ENCODE data around the gene TRIOBP. TPM values are rescaled to one million over a fixed set of nuclear protein-coding genes. Genes with fewer than 3 reads are reported as not detected.

TRIOBP gene
- total RNA-seq, 1 experiment from 2014 or later: 45.7 TPM

- no peaks in the 10 kb centered on the region for H3K9me3 Mint-ChIP-seq (ENCODE audit: unreplicated experiment)
- H3K27me3 Mint-ChIP-seq (ENCODE audit: insufficient read depth, unreplicated experiment): no peaks in the 10 kb centered on the region
- POLR2A ChIA-PET: interaction anchor here (0.7 to 1.4 kb wide), 5 partner anchors 16 to 856 kb away, joined by 3 to 6 read pairs (median 3); partner anchors contain the start of gene PDXP
- peak overlapping the region; percentile 46 for H3K4me3 Mint-ChIP-seq (ENCODE audit: unreplicated experiment)
- H3K27ac Mint-ChIP-seq (ENCODE audit: low read depth, unreplicated experiment): no peak overlapping the region
- H3K36me3 Mint-ChIP-seq (ENCODE audit: insufficient read depth, unreplicated experiment): no peaks in the 10 kb centered on the region
- BruUV-seq (replicated peaks): no TSS peak
- no peak for DNase-seq (ENCODE audit: unreplicated experiment)
- H3K4me1 Mint-ChIP-seq (ENCODE audit: insufficient read depth, unreplicated experiment): peaks cover 13% of the 10 kb centered on the region
- CTCF ChIA-PET: interaction anchor here (0.7 kb wide), 1 partner anchor 195 kb away, joined by 5 read pairs; no protein-coding TSS in a partner anchor
- TF ChIP-seq, protein P1, sequence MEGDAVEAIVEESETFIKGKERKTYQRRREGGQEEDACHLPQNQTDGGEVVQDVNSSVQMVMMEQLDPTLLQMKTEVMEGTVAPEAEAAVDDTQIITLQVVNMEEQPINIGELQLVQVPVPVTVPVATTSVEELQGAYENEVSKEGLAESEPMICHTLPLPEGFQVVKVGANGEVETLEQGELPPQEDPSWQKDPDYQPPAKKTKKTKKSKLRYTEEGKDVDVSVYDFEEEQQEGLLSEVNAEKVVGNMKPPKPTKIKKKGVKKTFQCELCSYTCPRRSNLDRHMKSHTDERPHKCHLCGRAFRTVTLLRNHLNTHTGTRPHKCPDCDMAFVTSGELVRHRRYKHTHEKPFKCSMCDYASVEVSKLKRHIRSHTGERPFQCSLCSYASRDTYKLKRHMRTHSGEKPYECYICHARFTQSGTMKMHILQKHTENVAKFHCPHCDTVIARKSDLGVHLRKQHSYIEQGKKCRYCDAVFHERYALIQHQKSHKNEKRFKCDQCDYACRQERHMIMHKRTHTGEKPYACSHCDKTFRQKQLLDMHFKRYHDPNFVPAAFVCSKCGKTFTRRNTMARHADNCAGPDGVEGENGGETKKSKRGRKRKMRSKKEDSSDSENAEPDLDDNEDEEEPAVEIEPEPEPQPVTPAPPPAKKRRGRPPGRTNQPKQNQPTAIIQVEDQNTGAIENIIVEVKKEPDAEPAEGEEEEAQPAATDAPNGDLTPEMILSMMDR (IDR thresholded peaks at IDR 0.05; ENCODE audit: unreplicated experiment): no peak
- intact Hi-C loops (cut with micrococcal nuclease): no loop called here
Measured at GRCh38 chr22:37801946-37802309, 105.1 kb downstream of the TRIOBP start.

DNA sequence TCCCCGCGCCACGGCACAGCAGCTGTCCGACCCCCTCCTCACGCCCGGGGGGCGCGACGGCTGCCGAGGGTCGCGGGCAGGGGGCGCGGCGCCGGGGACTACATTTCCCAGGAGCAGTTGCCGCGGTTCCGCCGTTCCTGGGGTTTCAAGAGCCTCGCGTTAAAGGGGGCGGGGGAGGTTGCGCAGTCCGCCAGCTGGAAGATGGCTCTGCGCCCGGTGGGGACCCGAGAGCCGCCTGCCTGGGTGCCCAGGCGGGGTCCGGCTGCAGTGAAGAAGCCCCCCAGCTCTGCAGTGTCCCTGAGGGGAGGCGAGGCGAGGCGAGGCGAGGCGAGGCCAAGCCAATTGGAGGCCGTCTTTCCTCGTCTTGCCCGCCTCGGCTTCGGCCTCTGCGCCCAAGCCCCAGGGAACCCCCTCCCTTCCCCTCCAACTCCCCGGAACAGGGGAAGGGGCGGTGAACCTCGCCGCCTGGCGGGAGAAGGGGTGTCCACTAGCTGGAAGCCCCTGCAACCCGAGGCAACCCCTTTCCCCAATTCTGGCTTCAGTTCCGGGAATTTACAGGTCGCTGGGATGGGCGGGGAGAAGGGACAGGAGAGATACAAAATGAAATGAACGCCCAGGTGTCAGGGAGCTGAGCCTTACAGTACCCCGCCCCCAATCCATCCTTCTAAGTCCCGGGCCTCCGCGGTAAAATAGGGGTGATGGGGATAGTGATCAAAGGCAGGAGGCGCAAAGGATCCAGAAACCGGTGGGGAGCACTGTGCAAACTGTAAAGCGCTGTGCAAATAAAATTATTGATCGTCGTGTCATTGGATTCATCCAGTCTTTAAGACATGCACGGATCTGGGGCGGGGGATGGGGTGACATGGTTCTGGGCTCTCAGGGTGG lies 105.7 kb downstream of the TRIOBP start:
- peak overlapping the region; percentile 46 for H3K4me3 Mint-ChIP-seq (ENCODE audit: unreplicated experiment)
- H3K9me3 Mint-ChIP-seq (ENCODE audit: unreplicated experiment): no peaks in the 10 kb centered on the region
- H3K36me3 Mint-ChIP-seq (ENCODE audit: insufficient read depth, unreplicated experiment): no peaks in the 10 kb centered on the region
- no TSS peak for BruUV-seq (replicated peaks)
- ChIA-PET POLR2A (interaction anchor here (0.7 to 1.4 kb wide), 9 partner anchors 16 to 855 kb away, joined by 3 to 6 read pairs (median 3); partner anchors contain the start of gene PDXP), CTCF (interaction anchor here (0.6 to 1.3 kb wide), 3 partner anchors 15 to 196 kb away, joined by 3 to 5 read pairs (median 3); partner anchors contain the start of gene NOL12)
- no peaks in the 10 kb centered on the region for H3K27me3 Mint-ChIP-seq (ENCODE audit: insufficient read depth, unreplicated experiment)
- H3K27ac Mint-ChIP-seq (ENCODE audit: low read depth, unreplicated experiment): no peak overlapping the region
- DNase-seq (ENCODE audit: unreplicated experiment): peak; percentile 42
- TF ChIP-seq, protein P1 (IDR thresholded peaks at IDR 0.05; ENCODE audit: unreplicated experiment): no peak
- intact Hi-C loops (cut with micrococcal nuclease): no loop called here
- H3K4me1 Mint-ChIP-seq (ENCODE audit: insufficient read depth, unreplicated experiment): peaks cover 13% of the 10 kb centered on the region

DNA sequence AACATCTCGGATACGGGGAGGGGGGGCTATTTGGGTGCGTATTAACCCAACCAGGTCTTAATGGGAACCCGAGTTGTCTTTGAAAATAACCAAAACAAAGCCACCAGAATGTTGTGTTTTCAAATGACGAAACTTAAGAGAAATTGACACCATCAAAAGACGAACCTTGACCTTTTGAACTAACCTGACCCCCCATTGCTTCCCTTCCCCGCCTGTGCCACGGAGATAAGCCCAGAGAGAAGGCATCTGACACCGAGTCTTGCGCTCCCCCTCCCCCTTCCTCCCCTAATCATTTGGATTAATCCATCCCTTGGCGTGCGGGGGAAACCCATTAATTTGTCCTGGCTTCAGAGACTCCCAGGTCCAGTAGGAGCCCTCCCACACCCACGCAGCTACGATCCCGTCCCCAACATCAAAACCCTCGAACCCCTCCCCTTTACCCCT lies 106.4 kb downstream of the TRIOBP start:
- Mint-ChIP-seq H3K27me3 (ENCODE audit: insufficient read depth, unreplicated experiment) (no peaks in the 10 kb centered on the region), H3K9me3 (ENCODE audit: unreplicated experiment) (no peaks in the 10 kb centered on the region), H3K4me1 (ENCODE audit: insufficient read depth, unreplicated experiment) (peaks cover 13% of the 10 kb centered on the region), H3K27ac (ENCODE audit: low read depth, unreplicated experiment) (no peak overlapping the region), H3K36me3 (ENCODE audit: insufficient read depth, unreplicated experiment) (no peaks in the 10 kb centered on the region), H3K4me3 (ENCODE audit: unreplicated experiment) (peak overlapping the region; percentile 46)
- intact Hi-C loops (cut with micrococcal nuclease): no loop called here
- DNase-seq (ENCODE audit: unreplicated experiment): no peak
- CTCF ChIA-PET: interaction anchor here (0.6 to 1.3 kb wide), 3 partner anchors 14 to 184 kb away, joined by 3 read pairs; partner anchors contain the start of gene NOL12
- POLR2A ChIA-PET: interaction anchor here (0.7 to 1.4 kb wide), 3 partner anchors 26 to 196 kb away, joined by 5 to 6 read pairs (median 6); no protein-coding TSS in a partner anchor
- BruUV-seq (replicated peaks): no TSS peak
- TF ChIP-seq, protein P1 (IDR thresholded peaks at IDR 0.05; ENCODE audit: unreplicated experiment): no peak

GRCh38 chr22:37803639-37804351 lies 106.9 kb downstream of the TRIOBP start:
- TF ChIP-seq, protein P1 (IDR thresholded peaks at IDR 0.05; ENCODE audit: unreplicated experiment): no peak
- H3K27me3 Mint-ChIP-seq (ENCODE audit: insufficient read depth, unreplicated experiment): no peaks in the 10 kb centered on the region
- intact Hi-C loops (cut with micrococcal nuclease): no loop called here
- BruUV-seq (replicated peaks): no TSS peak
- H3K36me3 Mint-ChIP-seq (ENCODE audit: insufficient read depth, unreplicated experiment): no peaks in the 10 kb centered on the region
- DNase-seq (ENCODE audit: unreplicated experiment): no peak
- CTCF ChIA-PET: interaction anchor here (0.7 to 1.3 kb wide), 2 partner anchors 14 to 185 kb away, joined by 3 read pairs; no protein-coding TSS in a partner anchor
- H3K27ac Mint-ChIP-seq (ENCODE audit: low read depth, unreplicated experiment): peak overlapping the region; percentile 57
- H3K4me3 Mint-ChIP-seq (ENCODE audit: unreplicated experiment): peak overlapping the region; percentile 78
- peaks cover 13% of the 10 kb centered on the region for H3K4me1 Mint-ChIP-seq (ENCODE audit: insufficient read depth, unreplicated experiment)
- no peaks in the 10 kb centered on the region for H3K9me3 Mint-ChIP-seq (ENCODE audit: unreplicated experiment)
- POLR2A ChIA-PET: no interaction called here

Measured in MCF 10A (cell line).